PC-3 (cell line): ENCODE results near the gene TEX36. TPM values are rescaled to one million over a fixed set of nuclear protein-coding genes. Genes with fewer than 3 reads are reported as not detected.

Source experiments
- ATAC-seq: fragments of 200-7000 bp; cut with Tn5 transposase; 2 replicates; pipeline ENCODE4 v1.9.1; 2020; ENCODE audit warnings: mild to moderate bottlenecking, moderate library complexity
- BruUV-seq: library from RNA; stranded (reverse); fragments of 400-500 nt; replicated peaks from 2 replicates; lab custom pipeline; 2021; lab: Mats Ljungman, UMichigan
- CTCF ChIA-PET: fragments of 300-600 bp; sonication (Branson Sonifier 250); formaldehyde crosslinking; loops from one replicate; lab custom pipeline; 2022; ENCODE audit warnings: antibody characterized with exemption; lab: Charles Lee
- POLR2A ChIA-PET: fragments of 300-600 bp; sonication (Branson Sonifier 250); formaldehyde crosslinking; loops from one replicate; lab custom pipeline; 2022; ENCODE audit warnings: antibody characterized with exemption; ENCODE audit not compliant: unreplicated experiment; lab: Charles Lee
- DNase-seq: peaks from one replicate; pipeline ENCODE4 v3.0.0-alpha.2; 2015
- H2AFZ ChIP-seq: fragments of 300-600 bp; sonication (generic); 2 replicates; pipeline ENCODE4 v1.6.0; 2016; ENCODE audit warnings: antibody characterized with exemption, low read length
- H3F3A ChIP-seq: fragments of 300-600 bp; sonication (generic); one replicate; pipeline ENCODE4 v1.6.0; 2017; ENCODE audit warnings: antibody characterized with exemption, low read length, control low read depth, mild to moderate bottlenecking; ENCODE audit not compliant: unreplicated experiment
- H3K27ac ChIP-seq: fragments of 300-600 bp; sonication (generic); 2 replicates; pipeline ENCODE4 v1.5.1; 2016; ENCODE audit warnings: mild to moderate bottlenecking, low read length
- H3K27me3 ChIP-seq: fragments of 300-600 bp; sonication (generic); 2 replicates; pipeline ENCODE4 v1.6.1; 2016; ENCODE audit warnings: low read length, mixed read lengths
- H3K36me3 ChIP-seq: fragments of 300-600 bp; sonication (generic); 2 replicates; pipeline ENCODE4 v1.6.1; 2016; ENCODE audit warnings: low read depth, mixed run types, low read length, mixed read lengths
- H3K4me1 ChIP-seq: fragments of 300-600 bp; sonication (generic); 2 replicates; pipeline ENCODE4 v1.5.1; 2016; ENCODE audit warnings: low read length; ENCODE audit not compliant: insufficient read depth
- H3K4me2 ChIP-seq: fragments of 300-600 bp; sonication (generic); 2 replicates; pipeline ENCODE4 v1.6.0; 2016; ENCODE audit warnings: low read length
- H3K4me3 ChIP-seq: fragments of 300-600 bp; sonication (generic); 2 replicates; pipeline ENCODE4 v1.5.1; 2016; ENCODE audit warnings: mild to moderate bottlenecking, low read length, mixed read lengths
- H3K79me2 ChIP-seq: fragments of 300-600 bp; sonication (generic); 2 replicates; pipeline ENCODE4 v1.6.1; 2017; ENCODE audit warnings: low read length, mixed read lengths
- H3K9ac ChIP-seq: fragments of 300-600 bp; sonication (generic); 2 replicates; pipeline ENCODE4 v1.6.0; 2016; ENCODE audit warnings: mild to moderate bottlenecking, low read length
- H3K9me2 ChIP-seq: fragments of 300-600 bp; sonication (generic); replicated peaks from 2 replicates; pipeline ENCODE4 v1.6.1; 2016; ENCODE audit warnings: mixed run types, low read length, mixed read lengths
- H3K9me3 ChIP-seq: fragments of 300-600 bp; sonication (generic); 2 replicates; pipeline ENCODE4 v1.6.1; 2016; ENCODE audit warnings: low read length, mixed read lengths
- H4K20me1 ChIP-seq: fragments of 300-600 bp; sonication (generic); 2 replicates; pipeline ENCODE4 v1.6.1; 2016; ENCODE audit warnings: low read length, mixed read lengths
- EZH2 ChIP-seq: fragments of 300-600 bp; sonication (generic); IDR thresholded peaks from one replicate; pipeline ENCODE4 v1.6.1; 2017; ENCODE audit warnings: antibody characterized with exemption, mild to moderate bottlenecking, low read length; ENCODE audit not compliant: unreplicated experiment
- EZH2phosphoT487 ChIP-seq: fragments of 300-600 bp; sonication (generic); IDR thresholded peaks from 2 replicates; pipeline ENCODE4 v1.6.1; 2018; ENCODE audit warnings: mild to moderate bottlenecking, antibody characterized with exemption, low read length, borderline replicate concordance
- intact Hi-C: fragments of 100-400 bp; cut with micrococcal nuclease; formaldehyde crosslinking; loops from 2 replicates; pipeline ENCODE4 v1.9.0; 2023
- total RNA-seq: library from RNA; depleted of rRNA; stranded (reverse); fragments of >200 nt; gene quantifications from 2 replicates; pipeline ENCODE4 v1.2.3, GENCODE V29; 2014
- TF ChIP-seq, protein P1 (sequence below): fragments of 300-600 bp; sonication (generic); conservative IDR thresholded peaks from 2 replicates; pipeline ENCODE4 v1.5.1; 2017; ENCODE audit warnings: antibody characterized with exemption, low read depth, mild to moderate bottlenecking, low read length

Gene TEX36
- total RNA-seq, 1 experiment from 2014 or later, result not detected

DNA sequence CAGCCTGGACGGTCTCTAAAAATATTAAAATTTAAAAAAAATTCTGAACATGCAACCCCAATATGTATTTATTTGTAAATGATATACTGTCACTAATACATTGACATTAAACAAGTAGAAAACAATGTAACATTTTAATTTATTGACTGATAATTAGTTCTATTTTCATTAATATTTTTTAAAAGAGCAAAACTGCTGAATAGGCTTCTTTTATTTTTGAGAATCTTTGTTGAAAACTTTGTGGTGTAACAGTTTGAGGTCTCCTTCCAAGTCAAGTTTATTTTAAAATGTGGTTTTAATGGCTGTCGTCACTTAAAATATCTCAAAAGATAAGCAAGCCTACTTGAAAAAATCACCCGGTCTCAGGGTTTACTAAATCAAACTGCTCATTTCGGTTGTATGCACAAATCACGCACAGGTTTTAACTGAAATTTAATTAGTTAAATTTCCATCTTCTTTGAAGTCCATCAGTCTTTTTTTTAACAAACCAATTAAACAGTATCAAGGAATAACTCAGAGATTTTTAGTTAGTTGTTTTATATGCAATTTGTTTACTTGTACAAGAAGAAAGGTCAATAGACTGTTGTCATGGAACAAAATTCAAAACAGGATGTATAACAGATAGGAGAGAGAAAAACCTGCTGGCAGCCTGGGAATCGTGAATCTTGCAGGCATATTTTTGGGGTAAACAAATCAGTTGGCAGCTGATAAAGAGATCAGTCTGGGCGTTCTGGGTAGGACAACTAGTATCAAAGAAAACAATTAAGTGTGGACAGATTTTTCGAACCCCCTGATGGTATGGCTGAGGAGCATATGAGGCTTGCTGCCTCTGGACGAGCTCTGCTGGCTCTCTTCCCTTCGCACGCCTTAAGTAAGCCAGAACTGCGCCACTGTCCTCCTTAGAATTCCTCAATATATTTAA is 26.9 kb upstream of the TEX36 start:
- intact Hi-C loops, result loop anchor here (2.0 kb wide), 1 partner anchor 15 kb away; no protein-coding TSS in a partner anchor
- ChIA-PET POLR2A (no interaction called here), CTCF (no interaction called here)
- Histone ChIP-seq H3K36me3 (no peaks in the 10 kb centered on the region), H3K9ac (no peak overlapping the region), H3K27me3 (no peaks in the 10 kb centered on the region), H2AFZ (no peak overlapping the region), H3K4me2 (no peak overlapping the region), H3K9me3 (no peaks in the 10 kb centered on the region), H3K4me3 (no peak overlapping the region), H3F3A (no peaks in the 10 kb centered on the region), H4K20me1 (no peaks in the 10 kb centered on the region), H3K79me2 (no peaks in the 10 kb centered on the region), H3K27ac (no peak overlapping the region), H3K4me1 (peaks cover 15% of the 10 kb centered on the region), H3K9me2 (no peaks in the 10 kb centered on the region)
- TF ChIP-seq, protein P1, sequence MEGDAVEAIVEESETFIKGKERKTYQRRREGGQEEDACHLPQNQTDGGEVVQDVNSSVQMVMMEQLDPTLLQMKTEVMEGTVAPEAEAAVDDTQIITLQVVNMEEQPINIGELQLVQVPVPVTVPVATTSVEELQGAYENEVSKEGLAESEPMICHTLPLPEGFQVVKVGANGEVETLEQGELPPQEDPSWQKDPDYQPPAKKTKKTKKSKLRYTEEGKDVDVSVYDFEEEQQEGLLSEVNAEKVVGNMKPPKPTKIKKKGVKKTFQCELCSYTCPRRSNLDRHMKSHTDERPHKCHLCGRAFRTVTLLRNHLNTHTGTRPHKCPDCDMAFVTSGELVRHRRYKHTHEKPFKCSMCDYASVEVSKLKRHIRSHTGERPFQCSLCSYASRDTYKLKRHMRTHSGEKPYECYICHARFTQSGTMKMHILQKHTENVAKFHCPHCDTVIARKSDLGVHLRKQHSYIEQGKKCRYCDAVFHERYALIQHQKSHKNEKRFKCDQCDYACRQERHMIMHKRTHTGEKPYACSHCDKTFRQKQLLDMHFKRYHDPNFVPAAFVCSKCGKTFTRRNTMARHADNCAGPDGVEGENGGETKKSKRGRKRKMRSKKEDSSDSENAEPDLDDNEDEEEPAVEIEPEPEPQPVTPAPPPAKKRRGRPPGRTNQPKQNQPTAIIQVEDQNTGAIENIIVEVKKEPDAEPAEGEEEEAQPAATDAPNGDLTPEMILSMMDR, result no peak
- no peak for TF ChIP-seq EZH2phosphoT487
- no peak for TF ChIP-seq EZH2
- BruUV-seq, result no TSS peak
- ATAC-seq, result no peak
- DNase-seq, result no peak

DNA sequence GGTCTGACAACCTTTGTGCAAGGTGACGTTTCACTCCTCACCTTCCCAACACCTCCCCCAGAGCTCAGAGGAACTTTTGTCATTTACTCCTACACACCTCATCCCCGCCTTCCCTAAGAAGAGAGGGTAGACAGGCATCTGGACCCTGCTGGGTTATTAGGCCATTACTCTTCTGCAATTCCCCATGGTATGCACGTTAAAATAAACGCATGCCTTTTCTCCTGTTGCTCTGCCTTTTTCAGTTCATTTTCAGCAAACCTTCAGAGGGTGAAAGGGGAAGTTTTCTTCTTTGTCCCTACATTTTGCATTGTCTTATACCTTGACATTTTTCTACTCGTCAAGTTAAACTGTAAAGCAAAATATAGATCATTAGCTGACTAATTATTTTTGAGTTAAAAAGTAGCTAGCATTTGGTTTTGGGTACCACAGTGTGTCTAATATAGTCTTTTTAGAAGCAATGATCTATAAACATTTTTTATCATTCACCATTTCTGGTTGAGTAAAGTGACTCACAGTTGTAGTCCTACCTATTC is 26.1 kb upstream of the TEX36 start:
- H3K9me3 ChIP-seq, result no peaks in the 10 kb centered on the region
- H3F3A ChIP-seq, result no peaks in the 10 kb centered on the region
- no peaks in the 10 kb centered on the region for H4K20me1 ChIP-seq
- H3K4me3 ChIP-seq, result no peak overlapping the region
- H2AFZ ChIP-seq, result no peak overlapping the region
- ATAC-seq (no peak), DNase-seq (no peak)
- TF ChIP-seq, protein P1, result no peak
- TF ChIP-seq EZH2 (no peak), EZH2phosphoT487 (no peak)
- POLR2A ChIA-PET, result interaction anchor here (0.5 kb wide), 1 partner anchor 1290 kb away, joined by 3 read pairs; the partner anchor contains the start of gene OAT
- no peak overlapping the region for H3K4me2 ChIP-seq
- H3K27ac ChIP-seq, result no peak overlapping the region
- H3K4me1 ChIP-seq, result peaks cover 15% of the 10 kb centered on the region
- CTCF ChIA-PET, result no interaction called here
- no peaks in the 10 kb centered on the region for H3K79me2 ChIP-seq
- intact Hi-C loops, result loop anchor here (2.0 kb wide), 1 partner anchor 14 kb away; no protein-coding TSS in a partner anchor
- no peak overlapping the region for H3K9ac ChIP-seq
- H3K27me3 ChIP-seq, result no peaks in the 10 kb centered on the region
- no peaks in the 10 kb centered on the region for H3K36me3 ChIP-seq
- no peaks in the 10 kb centered on the region for H3K9me2 ChIP-seq
- BruUV-seq, result no TSS peak
